Activated T-cell treated with anti-CD3 and anti-CD28 coated beads, Interleukin-2, amount 50 U/mL, for 4 hours (primary cell): Measurements from ENCODE around the gene HMGCS2. TPM values are rescaled to one million over a fixed set of nuclear protein-coding genes. Genes with fewer than 3 reads are reported as not detected.

ENCODE experiments used
- ATAC-seq, 2 donors: fragments of 200-7000 bp; cut with Tn5 transposase; one replicate each; pipeline ENCODE4 v1.10.0; 2021
- DNase-seq: peaks from one replicate; pipeline ENCODE4 v3.0.0-alpha.2; 2020
- H3K27me3 Mint-ChIP-seq: one replicate; pipeline ENCODE4 v1.8.0; 2021; ENCODE audit warnings: low read depth, mixed read lengths
- H3K36me3 Mint-ChIP-seq: one replicate; pipeline ENCODE4 v1.8.0; 2022; ENCODE audit warnings: mixed read lengths; ENCODE audit not compliant: insufficient read depth
- H3K4me1 Mint-ChIP-seq: one replicate; pipeline ENCODE4 v1.8.0; 2021; ENCODE audit warnings: low read depth, mixed read lengths
- H3K4me3 Mint-ChIP-seq: one replicate; pipeline ENCODE4 v1.8.0; 2021; ENCODE audit warnings: mild to moderate bottlenecking, moderate library complexity, mixed read lengths
- H3K9me3 Mint-ChIP-seq: one replicate; pipeline ENCODE4 v1.8.0; 2021; ENCODE audit warnings: mixed read lengths
- total RNA-seq, 3 donors: library from RNA; stranded (reverse); gene quantifications; one replicate each; pipeline ENCODE4 v1.2.1, GENCODE V29; 2021

The HMGCS2 gene
- total RNA-seq, 3 donors from 2014 or later, result 0.24 to 0.25 TPM; not detected in 1

- no peaks in the 10 kb centered on the region for H3K9me3 Mint-ChIP-seq
- no peaks in the 10 kb centered on the region for H3K36me3 Mint-ChIP-seq
- ATAC-seq (no peak), DNase-seq (no peak)
- no peaks in the 10 kb centered on the region for H3K4me1 Mint-ChIP-seq
- H3K4me3 Mint-ChIP-seq, result no peak overlapping the region
- H3K27me3 Mint-ChIP-seq, result no peaks in the 10 kb centered on the region
Observed at GRCh38 chr1:119737040-119737682, 31.5 kb downstream of the HMGCS2 start.

DNA sequence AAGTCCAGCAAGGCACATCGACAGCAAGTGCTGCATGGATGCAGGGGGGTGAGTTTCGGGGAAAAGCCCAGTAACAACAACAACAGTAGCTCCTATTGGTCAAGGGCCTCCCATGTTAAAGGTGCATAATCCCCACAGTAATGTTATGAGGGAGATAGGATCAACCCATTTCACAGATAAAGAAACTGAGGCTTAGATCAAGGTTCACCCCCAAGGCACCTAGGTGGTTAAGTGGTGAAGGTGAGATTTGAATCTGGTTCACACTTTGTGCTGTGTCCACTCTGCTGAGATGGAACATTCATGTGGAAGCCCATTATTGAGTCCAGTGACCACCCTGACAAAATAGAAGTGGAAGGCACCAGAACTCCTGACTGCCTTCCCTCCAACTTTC lies 32.1 kb downstream of the HMGCS2 start:
- H3K27me3 Mint-ChIP-seq, result no peaks in the 10 kb centered on the region
- H3K9me3 Mint-ChIP-seq, result no peaks in the 10 kb centered on the region
- DNase-seq, result no peak
- H3K36me3 Mint-ChIP-seq, result no peaks in the 10 kb centered on the region
- no peak for ATAC-seq
- H3K4me1 Mint-ChIP-seq, result no peaks in the 10 kb centered on the region
- no peak overlapping the region for H3K4me3 Mint-ChIP-seq

- Mint-ChIP-seq H3K27me3 (no peaks in the 10 kb centered on the region), H3K4me3 (no peak overlapping the region), H3K36me3 (no peaks in the 10 kb centered on the region), H3K9me3 (no peaks in the 10 kb centered on the region), H3K4me1 (no peaks in the 10 kb centered on the region)
- DNase-seq, result no peak
- no peak for ATAC-seq
Observed at GRCh38 chr1:119735217-119735616, 33.5 kb downstream of the HMGCS2 start.

- no peaks in the 10 kb centered on the region for H3K36me3 Mint-ChIP-seq
- ATAC-seq, result no peak
- no peak for DNase-seq
- H3K9me3 Mint-ChIP-seq, result no peaks in the 10 kb centered on the region
- no peaks in the 10 kb centered on the region for H3K27me3 Mint-ChIP-seq
- H3K4me3 Mint-ChIP-seq, result no peak overlapping the region
- H3K4me1 Mint-ChIP-seq, result no peaks in the 10 kb centered on the region
Observed at GRCh38 chr1:119733754-119734153, 35.0 kb downstream of the HMGCS2 start.

DNA sequence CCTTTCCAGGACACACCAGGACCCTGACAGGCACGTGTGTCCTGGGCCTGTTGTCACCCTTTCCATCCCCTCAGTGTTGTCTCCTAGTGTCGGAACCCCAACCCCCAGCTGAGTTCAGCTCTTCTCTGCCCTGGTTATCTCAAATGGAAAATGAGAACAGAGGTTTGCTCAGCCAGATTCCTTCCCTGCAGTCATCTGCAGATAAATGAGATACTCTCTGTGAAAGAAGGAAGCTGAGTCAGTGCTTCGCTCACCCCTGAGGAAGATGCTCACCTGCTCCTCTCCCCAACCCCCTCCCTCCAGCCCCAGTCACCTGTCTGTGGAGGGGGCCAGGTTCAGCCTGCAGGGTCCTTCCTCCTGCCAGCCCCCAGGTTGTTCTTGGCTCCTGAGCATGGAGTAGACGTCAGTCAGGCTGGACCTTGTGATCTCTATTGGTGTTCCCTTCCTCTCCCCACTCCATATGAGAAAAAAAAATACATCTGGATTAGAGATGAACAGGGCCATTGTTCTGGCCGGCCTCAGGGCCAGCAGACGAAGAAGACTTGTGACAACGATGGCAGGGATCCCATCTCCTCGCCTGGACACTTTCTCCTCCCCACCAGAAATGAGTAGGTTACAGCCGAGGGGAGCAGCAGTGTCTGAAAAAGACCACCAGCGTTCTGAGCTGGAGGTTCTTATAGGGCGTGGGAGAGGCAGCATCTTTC lies 36.1 kb downstream of the HMGCS2 start:
- Mint-ChIP-seq H3K36me3 (no peaks in the 10 kb centered on the region), H3K4me3 (no peak overlapping the region), H3K27me3 (no peaks in the 10 kb centered on the region), H3K9me3 (no peaks in the 10 kb centered on the region), H3K4me1 (no peaks in the 10 kb centered on the region)
- DNase-seq (no peak), ATAC-seq (no peak)

- Mint-ChIP-seq H3K36me3 (peaks cover 5% of the 10 kb centered on the region), H3K27me3 (no peaks in the 10 kb centered on the region), H3K4me3 (no peak overlapping the region)
Observed at GRCh38 chr1:119731741-119732430, 36.8 kb downstream of the HMGCS2 start.

DNA sequence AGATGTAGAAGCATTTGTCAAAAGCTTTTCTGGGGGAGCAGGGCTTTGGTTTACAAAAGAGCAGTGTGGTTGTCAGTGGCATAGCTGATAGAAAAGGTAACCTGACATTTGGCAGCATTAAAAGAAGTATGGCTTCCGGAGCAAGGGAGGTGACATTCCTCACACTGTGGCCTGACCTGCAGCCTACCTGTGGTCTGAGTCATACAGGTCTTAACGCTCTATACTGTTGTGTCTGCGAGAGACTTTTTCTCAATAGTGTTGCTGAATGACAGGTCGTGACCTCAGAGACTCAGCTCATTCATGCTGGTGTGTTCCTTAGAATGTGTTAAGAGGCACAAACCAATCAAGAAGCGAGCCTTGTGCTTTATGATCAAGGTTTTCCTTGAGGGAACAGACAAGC lies 37.6 kb downstream of the HMGCS2 start:
- DNase-seq (no peak), ATAC-seq (no peak)
- no peak overlapping the region for H3K4me3 Mint-ChIP-seq
- H3K9me3 Mint-ChIP-seq, result no peaks in the 10 kb centered on the region
- H3K4me1 Mint-ChIP-seq, result no peaks in the 10 kb centered on the region
- H3K27me3 Mint-ChIP-seq, result no peaks in the 10 kb centered on the region
- H3K36me3 Mint-ChIP-seq, result peaks cover 6% of the 10 kb centered on the region

More at GRCh38 chr1:119731741-119732430, 36.8 kb downstream of the HMGCS2 start:
- no peaks in the 10 kb centered on the region for H3K9me3 Mint-ChIP-seq
- DNase-seq, result no peak
- ATAC-seq, result no peak
- no peaks in the 10 kb centered on the region for H3K4me1 Mint-ChIP-seq

DNA sequence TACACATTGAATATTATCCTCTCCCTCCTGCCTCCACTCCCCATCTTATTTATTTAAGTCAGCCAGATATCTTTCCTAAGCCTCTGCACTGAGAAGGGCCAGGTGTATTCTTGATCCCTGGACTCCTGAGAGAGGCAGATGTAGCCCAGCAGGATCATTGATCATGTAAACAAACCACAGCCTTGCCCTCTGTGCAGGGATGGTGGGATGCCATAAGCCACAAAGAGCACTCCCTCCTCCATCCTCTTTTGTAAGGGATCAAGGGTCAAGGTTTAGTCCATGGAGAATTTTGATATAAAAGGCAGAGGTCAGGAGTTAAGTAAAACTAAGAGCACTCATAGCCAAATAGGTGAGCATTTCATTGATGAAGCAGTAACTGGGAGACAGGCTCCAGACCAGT lies 39.7 kb downstream of the HMGCS2 start:
- H3K9me3 Mint-ChIP-seq, result no peaks in the 10 kb centered on the region
- H3K4me1 Mint-ChIP-seq, result no peaks in the 10 kb centered on the region
- H3K4me3 Mint-ChIP-seq, result no peak overlapping the region
- H3K27me3 Mint-ChIP-seq, result no peaks in the 10 kb centered on the region
- DNase-seq (no peak), ATAC-seq (no peak)
- H3K36me3 Mint-ChIP-seq, result peaks cover 6% of the 10 kb centered on the region

DNA sequence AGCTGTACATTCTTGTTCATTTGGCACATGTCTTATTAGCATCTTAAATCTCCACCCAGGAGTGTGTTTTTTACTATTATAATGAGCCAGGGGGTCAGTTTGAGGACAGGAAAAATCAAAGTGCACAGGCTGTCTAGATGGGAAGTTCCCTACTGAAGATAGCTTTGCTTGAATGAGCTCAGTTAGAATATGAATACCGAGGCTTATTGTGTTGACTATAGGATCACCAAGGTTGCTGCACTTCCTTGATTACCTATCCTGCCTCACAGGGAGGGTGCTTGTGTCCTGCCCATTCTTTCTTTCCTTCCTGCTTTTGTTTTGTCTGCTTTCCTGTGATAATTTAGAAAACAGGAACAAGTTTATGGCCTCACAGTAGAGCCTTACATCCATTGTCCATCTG lies 40.7 kb downstream of the HMGCS2 start:
- no peaks in the 10 kb centered on the region for H3K4me1 Mint-ChIP-seq
- no peaks in the 10 kb centered on the region for H3K9me3 Mint-ChIP-seq
- no peak overlapping the region for H3K4me3 Mint-ChIP-seq
- peaks cover 6% of the 10 kb centered on the region for H3K36me3 Mint-ChIP-seq
- DNase-seq (no peak), ATAC-seq (no peak)
- H3K27me3 Mint-ChIP-seq, result no peaks in the 10 kb centered on the region

GRCh38 chr1:119725626-119726025 lies 43.1 kb downstream of the HMGCS2 start:
- H3K9me3 Mint-ChIP-seq, result no peaks in the 10 kb centered on the region
- no peak overlapping the region for H3K4me3 Mint-ChIP-seq
- H3K27me3 Mint-ChIP-seq, result no peaks in the 10 kb centered on the region
- ATAC-seq (no peak), DNase-seq (no peak)
- H3K4me1 Mint-ChIP-seq, result no peaks in the 10 kb centered on the region
- H3K36me3 Mint-ChIP-seq, result peaks cover 6% of the 10 kb centered on the region

GRCh38 chr1:119724611-119725218 lies 44.0 kb downstream of the HMGCS2 start:
- H3K9me3 Mint-ChIP-seq, result no peaks in the 10 kb centered on the region
- no peaks in the 10 kb centered on the region for H3K4me1 Mint-ChIP-seq
- no peak for DNase-seq
- no peaks in the 10 kb centered on the region for H3K27me3 Mint-ChIP-seq
- no peak overlapping the region for H3K4me3 Mint-ChIP-seq
- peaks cover 6% of the 10 kb centered on the region for H3K36me3 Mint-ChIP-seq
- ATAC-seq, result no peak

DNA sequence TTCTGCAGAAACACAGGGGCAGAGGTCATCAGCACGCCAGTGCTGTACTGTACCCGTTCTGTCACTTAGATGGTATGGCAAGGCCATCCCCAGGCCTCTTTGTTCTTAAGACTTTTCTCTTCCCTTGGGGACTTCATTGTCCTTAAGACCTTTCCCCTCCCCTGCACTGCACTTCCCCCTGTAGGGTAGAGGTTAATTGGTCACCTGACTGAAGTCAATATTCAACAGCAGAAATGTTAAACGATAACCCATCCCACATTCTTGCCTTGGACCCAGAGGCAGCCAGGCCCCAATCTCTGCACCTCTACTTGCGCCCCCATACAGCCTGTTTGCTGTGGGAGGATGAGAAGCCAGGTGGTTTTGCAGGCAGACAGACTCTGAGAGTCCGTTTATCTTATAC lies 46.8 kb downstream of the HMGCS2 start:
- ATAC-seq (no peak), DNase-seq (no peak)
- no peak overlapping the region for H3K4me3 Mint-ChIP-seq
- peaks cover 1% of the 10 kb centered on the region for H3K36me3 Mint-ChIP-seq
- no peaks in the 10 kb centered on the region for H3K4me1 Mint-ChIP-seq
- no peaks in the 10 kb centered on the region for H3K9me3 Mint-ChIP-seq
- H3K27me3 Mint-ChIP-seq, result no peaks in the 10 kb centered on the region

- Mint-ChIP-seq H3K4me1 (no peaks in the 10 kb centered on the region), H3K36me3 (no peaks in the 10 kb centered on the region), H3K9me3 (no peaks in the 10 kb centered on the region), H3K27me3 (no peaks in the 10 kb centered on the region), H3K4me3 (no peak overlapping the region)
- ATAC-seq (no peak), DNase-seq (no peak)
Observed at GRCh38 chr1:119720866-119721440, 47.8 kb downstream of the HMGCS2 start.

GRCh38 chr1:119718972-119719371 lies 49.7 kb downstream of the HMGCS2 start:
- Mint-ChIP-seq H3K27me3 (peaks cover 5% of the 10 kb centered on the region), H3K36me3 (no peaks in the 10 kb centered on the region), H3K9me3 (no peaks in the 10 kb centered on the region), H3K4me3 (no peak overlapping the region), H3K4me1 (no peaks in the 10 kb centered on the region)
- DNase-seq (no peak), ATAC-seq (no peak)
